GM21619 (cell line): ENCODE data around the gene FLII.
"Not testable (repeated sequence)": the region's sequence is repeated elsewhere in the genome, so short reads cannot be mapped to it uniquely, and the experiment has no call there.

ENCODE experiments used
- ATAC-seq: cut with Tn5 transposase; IDR thresholded peaks from one replicate; pipeline ENCODE4 v1.9.1; 2021; ENCODE audit not compliant: unreplicated experiment

The FLII gene

GRCh38 chr17:18258356-18259038 is at the start of gene FLII:
TSS of gene FLII (minus strand) at chr17:18258738. CDS start at chr17:18258690, 48 bp downstream.
- peak; percentile 26 for ATAC-seq

- ATAC-seq: not testable (repeated sequence)
These were observed 44.7 kb upstream of the FLII start for GRCh38 chr17:18303206-18303605.

- no peak for ATAC-seq
These were observed 42.4 kb upstream of the FLII start for GRCh38 chr17:18300725-18301480.

DNA sequence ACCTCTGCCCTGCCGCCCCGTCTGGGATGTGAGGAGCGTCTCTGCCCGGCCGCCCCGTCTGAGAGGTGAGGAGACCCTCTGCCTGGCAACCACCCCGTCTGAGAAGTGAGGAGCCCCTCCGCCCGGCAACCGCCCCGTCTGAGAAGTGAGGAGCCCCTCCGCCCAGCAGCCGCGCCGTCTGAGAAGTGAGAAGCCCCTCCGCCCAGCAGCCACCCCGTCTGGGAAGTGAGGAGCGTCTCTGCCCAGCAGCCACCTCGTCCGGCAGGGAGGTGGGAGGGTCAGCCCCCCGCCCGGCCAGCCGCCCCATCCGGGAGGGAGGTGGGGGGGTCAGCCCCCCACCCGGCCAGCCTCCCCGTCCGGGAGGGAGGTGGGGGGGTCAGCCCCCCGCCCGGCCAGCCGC is 39.5 kb upstream of the FLII start:
- not testable (repeated sequence) for ATAC-seq

- no peak for ATAC-seq
These were observed 33.4 kb upstream of the FLII start for GRCh38 chr17:18291718-18292540.

DNA sequence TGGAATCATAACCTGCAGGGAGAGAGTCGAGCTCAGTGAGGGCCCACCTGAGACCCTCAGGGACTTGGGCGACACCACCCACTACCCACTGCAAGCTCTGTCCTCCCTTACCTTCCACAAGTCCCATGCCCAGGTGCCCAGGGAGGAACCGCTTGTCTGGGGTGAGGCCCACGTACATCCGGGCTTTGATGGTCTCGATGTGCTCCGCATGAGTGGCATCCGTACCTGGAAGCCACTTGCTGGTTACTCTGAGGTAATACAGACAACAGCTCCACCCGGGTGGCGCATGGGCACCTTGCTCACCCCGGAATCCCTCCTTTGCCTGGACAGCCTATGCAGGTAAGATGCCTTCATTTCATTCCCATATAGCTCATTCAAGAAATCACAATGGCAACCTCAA is 26.8 kb upstream of the FLII start:
- ATAC-seq: no peak

DNA sequence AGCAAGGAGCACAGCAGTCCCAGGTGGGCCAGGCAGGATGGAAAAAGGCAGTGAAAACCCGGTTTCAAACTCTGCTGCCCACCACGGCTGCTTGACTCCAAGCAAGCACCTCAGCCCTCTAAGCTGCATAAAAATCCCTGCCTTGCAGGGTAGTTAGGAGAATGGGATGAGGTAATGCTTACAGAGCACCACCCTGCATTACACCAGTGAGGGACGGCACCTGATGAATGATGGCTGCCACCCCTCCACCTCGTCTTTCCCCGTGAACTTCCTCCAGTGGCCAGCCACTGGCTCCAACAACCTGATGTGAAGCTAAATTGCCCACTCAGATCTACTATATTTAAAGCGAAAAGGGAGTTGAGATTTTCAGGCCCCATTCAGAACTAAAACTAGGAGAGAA is 23.2 kb upstream of the FLII start:
- no peak for ATAC-seq

- ATAC-seq: no peak
These were observed 22.3 kb upstream of the FLII start for GRCh38 chr17:18280766-18281371.

- ATAC-seq: no peak
These were observed 21.7 kb upstream of the FLII start for GRCh38 chr17:18280249-18280648.

GRCh38 chr17:18278867-18279266 is 20.3 kb upstream of the FLII start:
- no peak for ATAC-seq

GRCh38 chr17:18277076-18277475 is 18.5 kb upstream of the FLII start:
- no peak for ATAC-seq

- no peak for ATAC-seq
These were observed 11.8 kb upstream of the FLII start for GRCh38 chr17:18270046-18270931.

DNA sequence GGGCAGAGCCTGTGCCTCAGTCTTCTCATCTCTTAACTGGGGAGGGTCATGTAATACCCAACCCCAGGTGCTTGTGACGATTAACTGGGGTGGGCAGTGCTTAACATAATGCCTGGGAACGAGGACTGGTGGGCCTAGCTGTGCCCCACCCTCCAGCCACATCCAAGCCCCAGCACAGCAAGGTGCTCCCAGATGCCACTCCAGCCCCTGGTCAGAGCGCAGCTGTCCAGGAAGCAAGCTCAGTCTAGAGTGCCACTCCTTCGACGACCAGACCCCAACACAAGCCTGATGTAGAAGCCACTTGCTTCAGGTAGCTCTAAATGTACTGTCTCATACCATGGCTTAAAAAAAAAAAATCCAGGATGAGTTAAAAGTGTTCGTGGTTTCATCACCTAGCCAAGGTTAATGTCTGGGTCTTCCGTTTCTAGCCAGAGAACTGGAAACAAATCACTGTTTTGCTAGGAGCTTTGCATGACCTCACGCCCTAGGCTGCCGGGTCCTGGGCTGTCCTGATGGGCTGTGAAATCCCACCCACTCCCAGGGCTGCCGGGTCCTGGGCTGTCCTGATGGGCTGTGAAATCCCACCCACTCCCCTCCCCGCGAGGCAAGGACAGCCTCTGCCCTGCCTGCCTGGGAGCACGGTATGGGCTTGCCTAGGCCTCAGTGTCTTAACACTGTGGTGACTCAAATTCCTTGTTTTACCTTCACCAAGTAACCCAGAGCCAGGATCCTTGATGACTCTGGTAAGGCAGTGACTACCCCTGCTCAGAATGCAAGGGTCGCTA is 9.6 kb upstream of the FLII start:
- ATAC-seq: no peak

- ATAC-seq: no peak
These were observed 8.8 kb upstream of the FLII start for GRCh38 chr17:18267366-18267765.

DNA sequence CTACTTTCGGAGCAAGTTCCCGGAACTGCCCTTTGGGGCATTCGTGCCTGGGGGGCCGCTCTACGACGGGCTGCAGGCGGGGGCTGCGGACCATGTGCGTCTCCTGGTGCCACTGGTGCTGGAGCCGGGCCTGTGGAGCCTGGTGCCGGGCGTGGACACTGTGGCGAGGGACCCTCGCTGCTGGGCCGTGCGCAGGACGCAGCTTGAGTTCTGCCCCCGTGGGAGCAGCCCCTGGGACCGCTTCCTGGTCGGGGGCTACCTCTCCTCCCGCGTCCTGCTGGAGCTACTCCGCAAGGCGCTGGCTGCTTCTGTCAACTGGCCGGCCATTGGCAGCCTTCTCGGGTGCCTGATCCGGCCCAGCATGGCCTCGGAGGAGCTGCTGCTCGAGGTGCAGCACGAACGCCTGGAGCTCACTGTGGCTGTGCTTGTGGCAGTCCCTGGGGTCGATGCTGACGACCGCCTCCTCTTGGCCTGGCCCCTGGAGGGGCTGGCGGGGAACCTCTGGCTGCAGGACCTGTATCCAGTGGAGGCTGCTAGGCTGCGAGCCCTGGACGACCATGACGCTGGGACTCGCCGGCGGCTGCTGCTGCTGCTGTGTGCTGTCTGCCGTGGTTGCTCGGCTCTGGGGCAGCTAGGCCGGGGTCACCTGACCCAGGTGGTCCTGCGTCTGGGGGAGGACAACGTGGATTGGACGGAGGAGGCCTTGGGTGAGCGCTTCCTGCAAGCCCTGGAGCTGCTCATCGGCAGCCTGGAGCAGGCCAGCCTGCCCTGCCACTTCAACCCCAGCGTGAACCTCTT is 5.5 kb upstream of the FLII start:
- no peak for ATAC-seq

GRCh38 chr17:18262641-18263040 is 4.1 kb upstream of the FLII start:
- no peak for ATAC-seq

- ATAC-seq: no peak
These were observed 3.6 kb upstream of the FLII start for GRCh38 chr17:18262111-18262510.

DNA sequence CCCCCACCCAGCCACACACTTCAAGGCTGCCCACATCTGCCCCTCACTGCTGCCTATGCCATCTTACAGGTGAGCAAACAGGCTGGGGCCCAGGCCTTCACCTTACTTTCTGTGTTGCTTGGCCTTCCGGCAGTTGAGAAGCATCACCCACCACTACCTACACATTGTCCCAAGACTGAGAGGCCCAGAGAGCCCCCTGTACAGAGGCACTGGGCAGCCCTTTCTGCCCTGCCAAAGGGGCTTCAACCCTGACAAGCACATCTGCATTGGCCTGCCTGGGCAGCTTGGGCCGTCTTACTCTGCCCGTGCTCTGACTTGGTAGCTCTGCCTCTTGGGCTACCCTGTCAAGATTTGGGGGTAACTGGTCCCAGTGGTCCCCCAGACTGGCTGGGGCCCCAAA is 3.1 kb upstream of the FLII start:
- ATAC-seq: no peak

DNA sequence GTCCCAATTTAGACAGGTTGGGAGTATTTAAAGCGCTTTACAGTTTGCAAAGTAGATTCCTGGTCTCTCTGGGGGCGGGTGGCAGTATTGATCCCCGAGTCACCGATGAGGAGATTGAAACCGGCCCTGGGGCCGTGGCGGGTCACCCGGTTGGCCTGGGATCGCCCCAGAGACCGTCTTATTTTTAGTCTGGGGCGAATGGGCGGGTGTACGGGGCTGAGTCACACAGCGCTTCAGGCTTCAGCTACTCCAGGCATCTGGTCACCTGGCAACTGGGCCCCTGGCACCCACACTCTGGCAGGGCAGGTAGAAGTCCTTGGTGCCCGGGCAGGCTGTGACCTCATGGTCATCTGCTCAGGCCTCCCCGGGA is 2.6 kb upstream of the FLII start:
- ATAC-seq: peak; percentile 2
